HepG2 (cell line): ENCODE data around the gene CAPN15. TPM values are rescaled to one million over a fixed set of nuclear protein-coding genes. Genes with fewer than 3 reads are reported as not detected.

ENCODE experiments used
- ARID2 ChIP-seq: sonication (generic); formaldehyde crosslinking; IDR thresholded peaks from 2 replicates; pipeline ENCODE4 v1.8.1; 2022; ENCODE audit warnings: mild to moderate bottlenecking, missing genetic modification reagents, borderline replicate concordance
- DZIP1 ChIP-seq: sonication (generic); formaldehyde crosslinking; IDR thresholded peaks from 2 replicates; pipeline ENCODE4 v1.5.0; 2020; ENCODE audit warnings: mild to moderate bottlenecking, missing genetic modification reagents
- E2F5 ChIP-seq: sonication (generic); formaldehyde crosslinking; conservative IDR thresholded peaks from 2 replicates; pipeline ENCODE4 v1.4.0; 2020; ENCODE audit warnings: missing genetic modification reagents
- FOXK1 ChIP-seq: sonication (generic); formaldehyde crosslinking; IDR thresholded peaks from 2 replicates; pipeline ENCODE4 v1.4.0; 2020; ENCODE audit warnings: low read depth, missing genetic modification reagents, borderline replicate concordance
- GRHL1 ChIP-seq: sonication (generic); formaldehyde crosslinking; conservative IDR thresholded peaks from 2 replicates; pipeline ENCODE4 v1.8.0; 2022; ENCODE audit warnings: missing genetic modification reagents
- HOXA9 ChIP-seq: sonication (generic); formaldehyde crosslinking; IDR thresholded peaks from 2 replicates; pipeline ENCODE4 v1.8.1; 2022; ENCODE audit warnings: missing genetic modification reagents, mild to moderate bottlenecking, moderate library complexity, borderline replicate concordance
- NFE2 ChIP-seq: sonication (generic); formaldehyde crosslinking; IDR thresholded peaks from 2 replicates; pipeline ENCODE4 v1.4.0; 2020; ENCODE audit warnings: missing genetic modification reagents
- NR2F2 ChIP-seq: IDR thresholded peaks from 2 replicates; pipeline ENCODE4 v1.6.1; 2012; ENCODE audit warnings: low read depth, inconsistent platforms, borderline replicate concordance
- TERF1 ChIP-seq: sonication (generic); formaldehyde crosslinking; IDR thresholded peaks from 2 replicates; pipeline ENCODE4 v1.8.0; 2022; ENCODE audit warnings: mild to moderate bottlenecking, missing genetic modification reagents, moderate library complexity
- ZBTB44 ChIP-seq: sonication (generic); formaldehyde crosslinking; IDR thresholded peaks from 2 replicates; pipeline ENCODE4 v1.4.0; 2020; ENCODE audit warnings: missing genetic modification reagents
- ZFP91 ChIP-seq: sonication (generic); formaldehyde crosslinking; IDR thresholded peaks from 2 replicates; pipeline ENCODE4 v1.9.0; 2022; ENCODE audit warnings: missing genetic modification reagents, mild to moderate bottlenecking, borderline replicate concordance
- ZNF563 ChIP-seq: sonication (generic); formaldehyde crosslinking; IDR thresholded peaks from 2 replicates; pipeline ENCODE4 v1.8.0; 2022; ENCODE audit warnings: mild to moderate bottlenecking, moderate library complexity, missing genetic modification reagents
- ZNF773 ChIP-seq: sonication (generic); formaldehyde crosslinking; IDR thresholded peaks from 2 replicates; pipeline ENCODE4 v1.4.0; 2020; ENCODE audit warnings: missing genetic modification reagents, borderline replicate concordance
- ZNF800 ChIP-seq: sonication (generic); formaldehyde crosslinking; IDR thresholded peaks from 2 replicates; pipeline ENCODE4 v1.4.0; 2020; ENCODE audit warnings: missing genetic modification reagents
- ZSCAN12 ChIP-seq: sonication (generic); formaldehyde crosslinking; IDR thresholded peaks from 2 replicates; pipeline ENCODE4 v1.9.0; 2021; ENCODE audit warnings: mild to moderate bottlenecking, missing genetic modification reagents
- polyA plus RNA-seq, 8 experiments: library from polyadenylated mRNA; depleted of rRNA in 3 of 8; stranded (reverse) in 7 of 8; unstranded in 1 of 8; fragments of >200 nt; fragmentation: Illumina TruSeq in 4 of 8; extraction: Trizol in 4 of 8; gene quantifications; 2 replicates each; pipeline versions ENCODE4 v1.2.1 to v1.2.3, GENCODE V29; 2011 to 2016; ENCODE audit warnings: low read depth in 4 of 8, missing spikeins in 1 of 8, mixed read lengths in 1 of 8; ENCODE audit not compliant: insufficient read depth in 1 of 8
- total RNA-seq, 5 experiments: library from RNA; depleted of rRNA; stranded (reverse); fragments of >200 nt; fragmentation: Illumina TruSeq; extraction: Trizol; gene quantifications; 2 replicates each; pipeline ENCODE4 v1.2.3, GENCODE V29; 2016; ENCODE audit warnings: low read depth in 1 of 5

The CAPN15 gene
- total and polyA plus RNA-seq, 2 of the 13 experiments (the other 11 are each of a cell fraction or from before 2014, with no cell fraction given): 14.9 to 24.5 TPM

- TF ChIP-seq E2F5 (CRISPR knock-in tag) (no peak), FOXK1 (CRISPR knock-in tag) (no peak), GRHL1 (CRISPR knock-in tag) (no peak), ZNF773 (CRISPR knock-in tag) (no peak), ZSCAN12 (CRISPR knock-in tag) (no peak), NR2F2 (no peak), ZNF800 (CRISPR knock-in tag) (no peak), ZFP91 (no peak), HOXA9 (CRISPR knock-in tag) (no peak), NFE2 (no peak), DZIP1 (CRISPR knock-in tag) (no peak), ARID2 (CRISPR knock-in tag) (no peak), ZNF563 (CRISPR knock-in tag) (no peak), TERF1 (CRISPR knock-in tag) (no peak), ZBTB44 (CRISPR knock-in tag) (no peak)
These were observed 27.3 kb downstream of the CAPN15 start (continued) for GRCh38 chr16:554640-555365.
